Muscle layer of colon (tissue), 2 donors: ENCODE results near the gene MBP.

ENCODE experiments used
- H3K27ac ChIP-seq: one replicate; pipeline ENCODE4 v1.7.0; 2013; ENCODE audit warnings: low read depth, mild to moderate bottlenecking, low read length, moderate library complexity
- H3K27me3 ChIP-seq, 2 donors: one replicate each; pipeline ENCODE4 v1.7.0; 2013; ENCODE audit warnings: low read length in 2 of 2, mild to moderate bottlenecking in 2 of 2; ENCODE audit not compliant: insufficient read depth in 2 of 2, control insufficient read depth in 1 of 2
- H3K36me3 ChIP-seq: one replicate; pipeline ENCODE4 v1.7.0; 2013; ENCODE audit warnings: mild to moderate bottlenecking, low read length; ENCODE audit not compliant: insufficient read depth
- H3K4me1 ChIP-seq: one replicate; pipeline ENCODE4 v1.7.0; 2013; ENCODE audit warnings: mild to moderate bottlenecking, low read length; ENCODE audit not compliant: insufficient read depth
- H3K4me3 ChIP-seq, 2 donors: one replicate each; pipeline ENCODE4 v1.7.0; 2013; ENCODE audit warnings: low read length in 2 of 2, low read depth in 1 of 2, mild to moderate bottlenecking in 1 of 2, moderate library complexity in 1 of 2
- H3K9ac ChIP-seq: one replicate; pipeline ENCODE4 v1.7.0; 2013; ENCODE audit warnings: low read length
- H3K9me3 ChIP-seq: one replicate; pipeline ENCODE4 v1.7.0; 2013; ENCODE audit warnings: mild to moderate bottlenecking, low read length
- donor health status: abdominal sarcoma.
- donor health status: Adenocarcinoma of cecum.

MBP gene

GRCh38 chr18:77053616-77054287 lies 78.8 kb downstream of the MBP start:
- H3K9ac ChIP-seq, result no peak overlapping the region
- H3K27me3 ChIP-seq, result no peaks in the 10 kb centered on the region
- peaks cover 36% of the 10 kb centered on the region for H3K4me1 ChIP-seq
- no peak overlapping the region for H3K4me3 ChIP-seq
- no peaks in the 10 kb centered on the region for H3K36me3 ChIP-seq
- peak overlapping the region; percentile 23 for H3K27ac ChIP-seq
- H3K9me3 ChIP-seq, result no peaks in the 10 kb centered on the region

- H3K9me3 ChIP-seq, result no peaks in the 10 kb centered on the region
- no peaks in the 10 kb centered on the region for H3K27me3 ChIP-seq
- H3K36me3 ChIP-seq, result no peaks in the 10 kb centered on the region
- H3K4me3 ChIP-seq, result no peak overlapping the region
- peak overlapping the region; percentile 23 for H3K27ac ChIP-seq
- peaks cover 36% of the 10 kb centered on the region for H3K4me1 ChIP-seq
- H3K9ac ChIP-seq, result no peak overlapping the region
Measured at GRCh38 chr18:77052983-77053309, 79.6 kb downstream of the MBP start.

GRCh38 chr18:77052297-77052982 lies 80.1 kb downstream of the MBP start:
- Histone ChIP-seq H3K27ac (no peak overlapping the region), H3K27me3 (no peaks in the 10 kb centered on the region), H3K9me3 (no peaks in the 10 kb centered on the region), H3K36me3 (no peaks in the 10 kb centered on the region), H3K4me3 (no peak overlapping the region), H3K4me1 (peaks cover 35% of the 10 kb centered on the region), H3K9ac (no peak overlapping the region)

- Histone ChIP-seq H3K27me3 (no peaks in the 10 kb centered on the region), H3K36me3 (no peaks in the 10 kb centered on the region), H3K9ac (no peak overlapping the region), H3K4me3 (no peak overlapping the region), H3K9me3 (no peaks in the 10 kb centered on the region), H3K4me1 (peaks cover 29% of the 10 kb centered on the region), H3K27ac (no peak overlapping the region)
Measured at GRCh38 chr18:77051581-77052296, 80.8 kb downstream of the MBP start.

GRCh38 chr18:77049938-77050337 lies 82.6 kb downstream of the MBP start:
- H3K9ac ChIP-seq, result no peak overlapping the region
- H3K9me3 ChIP-seq, result no peaks in the 10 kb centered on the region
- H3K27ac ChIP-seq, result no peak overlapping the region
- no peaks in the 10 kb centered on the region for H3K27me3 ChIP-seq
- H3K4me3 ChIP-seq, result no peak overlapping the region
- H3K36me3 ChIP-seq, result no peaks in the 10 kb centered on the region
- peaks cover 18% of the 10 kb centered on the region for H3K4me1 ChIP-seq

GRCh38 chr18:77047803-77048419 lies 84.7 kb downstream of the MBP start:
- Histone ChIP-seq H3K4me1 (peaks cover 8% of the 10 kb centered on the region), H3K9ac (no peak overlapping the region), H3K4me3 (no peak overlapping the region)

GRCh38 chr18:77046994-77047393 lies 85.6 kb downstream of the MBP start:
- no peak overlapping the region for H3K9ac ChIP-seq
- no peaks in the 10 kb centered on the region for H3K9me3 ChIP-seq
- H3K36me3 ChIP-seq, result no peaks in the 10 kb centered on the region
- H3K4me1 ChIP-seq, result no peaks in the 10 kb centered on the region
- H3K4me3 ChIP-seq, result no peak overlapping the region
- no peaks in the 10 kb centered on the region for H3K27me3 ChIP-seq
- H3K27ac ChIP-seq, result no peak overlapping the region

More at GRCh38 chr18:77047803-77048419, 84.7 kb downstream of the MBP start:
- Histone ChIP-seq H3K27ac (no peak overlapping the region), H3K36me3 (no peaks in the 10 kb centered on the region), H3K27me3 (no peaks in the 10 kb centered on the region), H3K9me3 (no peaks in the 10 kb centered on the region)

GRCh38 chr18:77046409-77046808 lies 86.2 kb downstream of the MBP start:
- no peaks in the 10 kb centered on the region for H3K4me1 ChIP-seq

GRCh38 chr18:77045677-77046076 lies 86.9 kb downstream of the MBP start:
- H3K27ac ChIP-seq, result no peak overlapping the region
- H3K9ac ChIP-seq, result no peak overlapping the region
- no peaks in the 10 kb centered on the region for H3K27me3 ChIP-seq
- no peaks in the 10 kb centered on the region for H3K9me3 ChIP-seq
- H3K4me3 ChIP-seq, result no peak overlapping the region
- no peaks in the 10 kb centered on the region for H3K36me3 ChIP-seq
- no peaks in the 10 kb centered on the region for H3K4me1 ChIP-seq

More at GRCh38 chr18:77046409-77046808, 86.2 kb downstream of the MBP start:
- Histone ChIP-seq H3K27me3 (no peaks in the 10 kb centered on the region), H3K4me3 (no peak overlapping the region), H3K36me3 (no peaks in the 10 kb centered on the region), H3K27ac (no peak overlapping the region), H3K9me3 (no peaks in the 10 kb centered on the region), H3K9ac (no peak overlapping the region)

- Histone ChIP-seq H3K4me1 (no peaks in the 10 kb centered on the region), H3K9ac (no peak overlapping the region), H3K9me3 (no peaks in the 10 kb centered on the region), H3K27ac (no peak overlapping the region), H3K27me3 (no peaks in the 10 kb centered on the region), H3K4me3 (no peak overlapping the region), H3K36me3 (no peaks in the 10 kb centered on the region)
Measured at GRCh38 chr18:77044866-77045664, 87.5 kb downstream of the MBP start.
